ENCODE results near the gene POLE.

- no peak for TF ChIP-seq JUND (IDR thresholded peaks at IDR 0.05)
- no peak for TF ChIP-seq CTCF (IDR thresholded peaks at IDR 0.05; ENCODE audit: low read depth, low read length, missing input control)
- no peak for TF ChIP-seq GABPA (IDR thresholded peaks at IDR 0.05 in 1 of 2, conservative IDR thresholded peaks at IDR 0.05 in 1 of 2)
Observed at GRCh38 chr12:132581348-132582057, 105.6 kb downstream of the POLE start.
